ENCODE measurements around the gene TANGO6. TPM values are rescaled to one million over a fixed set of nuclear protein-coding genes. Genes with fewer than 3 reads are reported as not detected.

Gene TANGO6
- total and polyA plus RNA-seq, 9 donors: 4.7 to 27.8 (median 15.5) TPM

GRCh38 chr16:69039333-69039941 is 196.1 kb downstream of the TANGO6 start:
- no peaks in the 10 kb centered on the region for H3K36me3 ChIP-seq
- intact Hi-C loops (cut with DNase I): no loop called here
- H3K27ac ChIP-seq: no peak overlapping the region
- DNase-seq: no peak
- H3K27me3 ChIP-seq: no peaks in the 10 kb centered on the region
- H3K4me3 ChIP-seq: no peak overlapping the region
- no peaks in the 10 kb centered on the region for H3K4me1 ChIP-seq (ENCODE audit: insufficient read depth)
- WGBS, 3 donors: 81 to 88% (median 87%) methylated on average over 4 of the region's 4 CpGs
- H3K9me3 ChIP-seq: no peaks in the 10 kb centered on the region
- TF ChIP-seq CTCF (IDR thresholded peaks at IDR 0.05) (no peak), EP300 (IDR thresholded peaks at IDR 0.05) (no peak), POLR2A (IDR thresholded peaks at IDR 0.05) (no peak)

GRCh38 chr16:69040144-69040909 is 197.0 kb downstream of the TANGO6 start:
- Histone ChIP-seq H3K36me3 (no peaks in the 10 kb centered on the region), H3K4me1 (ENCODE audit: insufficient read depth) (no peaks in the 10 kb centered on the region), H3K27me3 (no peaks in the 10 kb centered on the region), H3K4me3 (no peak overlapping the region), H3K9me3 (no peaks in the 10 kb centered on the region), H3K27ac (no peak overlapping the region)
- WGBS, 3 donors: 95 to 98% (median 96%) methylated on average over 6 of the region's 6 CpGs
- no peak for DNase-seq
- intact Hi-C loops (cut with DNase I): no loop called here
- TF ChIP-seq EP300 (IDR thresholded peaks at IDR 0.05) (no peak), POLR2A (IDR thresholded peaks at IDR 0.05) (no peak), CTCF (IDR thresholded peaks at IDR 0.05) (no peak)

- 86 to 93% (median 93%) methylated on average over 4 of the region's 4 CpGs for WGBS, 3 donors
- intact Hi-C loops (cut with DNase I): no loop called here
- H3K27ac ChIP-seq: no peak overlapping the region
- no peak for DNase-seq
- H3K27me3 ChIP-seq: no peaks in the 10 kb centered on the region
- no peaks in the 10 kb centered on the region for H3K9me3 ChIP-seq
- TF ChIP-seq POLR2A (IDR thresholded peaks at IDR 0.05): no peak
- TF ChIP-seq CTCF (IDR thresholded peaks at IDR 0.05): no peak
- no peak for TF ChIP-seq EP300 (IDR thresholded peaks at IDR 0.05)
- no peak overlapping the region for H3K4me3 ChIP-seq
- H3K4me1 ChIP-seq (ENCODE audit: insufficient read depth): no peaks in the 10 kb centered on the region
- no peaks in the 10 kb centered on the region for H3K36me3 ChIP-seq
These were observed 205.2 kb downstream of the TANGO6 start for GRCh38 chr16:69048328-69049120.

- WGBS, 3 donors: 78 to 88% (median 86%) methylated on average over 5 of the region's 5 CpGs
- TF ChIP-seq EP300 (IDR thresholded peaks at IDR 0.05): no peak
- Histone ChIP-seq H3K27ac (no peak overlapping the region), H3K4me3 (no peak overlapping the region), H3K36me3 (no peaks in the 10 kb centered on the region), H3K27me3 (no peaks in the 10 kb centered on the region), H3K9me3 (no peaks in the 10 kb centered on the region), H3K4me1 (ENCODE audit: insufficient read depth) (no peaks in the 10 kb centered on the region)
- no peak for DNase-seq
- intact Hi-C loops (cut with DNase I): no loop called here
These were observed 205.8 kb downstream of the TANGO6 start for GRCh38 chr16:69049146-69049545.

All from ovary (tissue), 9 donors.